Adrenal gland (tissue), 5 donors: Measurements from ENCODE around the gene UBN2.

Experiments used
- CTCF ChIP-seq, 6 experiments: fragments of 450-650 bp in 4 of 6; fragments of 200-600 bp in 2 of 6; sonication (generic) in 1 of 6; IDR thresholded peaks; 1 replicate in 5 of 6; 2 replicates in 1 of 6; pipeline versions ENCODE4 v1.5.1 to v1.8.0; 2016 to 2021; ENCODE audit warnings: antibody characterized with exemption in 6 of 6, mild to moderate bottlenecking in 2 of 6, moderate library complexity in 1 of 6
- POLR2A ChIP-seq, 2 donors: fragments of 450-650 bp; IDR thresholded peaks; one replicate each; pipeline ENCODE4 v1.6.1; 2017; ENCODE audit warnings: antibody characterized with exemption in 2 of 2, mild to moderate bottlenecking in 2 of 2, moderate library complexity in 1 of 2
- donor health status: DM: no; HTN: no; CAD: no.

GRCh38 chr7:139232904-139233303 is 1.9 kb downstream of the UBN2 start:
- TF ChIP-seq CTCF (IDR thresholded peaks at IDR 0.05) (no peak), POLR2A (IDR thresholded peaks at IDR 0.05) (no peak)
